SK-N-SH (cell line): ENCODE results near the gene RNF150. TPM values are rescaled to one million over a fixed set of nuclear protein-coding genes. Genes with fewer than 3 reads are reported as not detected.

Source experiments
- CTCF ChIA-PET: fragments of 300-600, 350-600 bp; formaldehyde crosslinking; extraction: SDS; loops from one replicate; lab custom pipeline; 2021; lab: Yijun Ruan, JAX
- POLR2A ChIA-PET: fragments of 350-600 bp; sonication (Branson Sonifier 250); formaldehyde crosslinking; extraction: SDS; loops from one replicate; lab custom pipeline; 2020; ENCODE audit warnings: antibody characterized with exemption, inconsistent platforms; lab: Yijun Ruan, JAX
- DNase-seq: peaks from one replicate; pipeline ENCODE4 v3.0.0; 2012
- H2AFZ ChIP-seq: fragments of 200-600 bp; sonication (generic); 2 replicates; pipeline ENCODE4 v1.8.1; 2016; ENCODE audit warnings: antibody characterized with exemption, mild to moderate bottlenecking, low read depth
- H3F3A ChIP-seq: fragments of 200-600 bp; sonication (generic); replicated peaks from 2 replicates; pipeline ENCODE3; 2016; ENCODE audit warnings: antibody characterized with exemption, mild to moderate bottlenecking; ENCODE audit not compliant: insufficient read depth
- H3K27ac ChIP-seq, 2 experiments: fragments of 200-500 bp in 1 of 2; fragments of 200-600 bp in 1 of 2; sonication (Bioruptor generic) in 1 of 2; sonication (generic), shearing (Covaris generic) in 1 of 2; 2 replicates each; pipeline versions ENCODE4 v1.5.1 to v1.6.1; 2014 to 2016; ENCODE audit warnings: low read depth in 2 of 2, inconsistent platforms in 1 of 2, low read length in 1 of 2, mild to moderate bottlenecking in 1 of 2, mixed read lengths in 1 of 2
- H3K27me3 ChIP-seq: fragments of 200-600 bp; sonication (generic), shearing (Covaris generic); 2 replicates; pipeline ENCODE4 v1.6.1; 2016; ENCODE audit warnings: mixed run types; ENCODE audit not compliant: insufficient read depth
- H3K36me3 ChIP-seq, 2 experiments: fragments of 200-500 bp in 1 of 2; fragments of 200-600 bp in 1 of 2; sonication (Bioruptor generic) in 1 of 2; sonication (generic) in 1 of 2; replicated peaks in 1 of 2; 2 replicates each; pipeline versions ENCODE3 to v1.5.1; 2014 to 2016; ENCODE audit warnings: low read length in 1 of 2, mild to moderate bottlenecking in 1 of 2; ENCODE audit not compliant: insufficient read depth in 2 of 2, control insufficient read depth in 1 of 2
- H3K4me1 ChIP-seq, 2 experiments: fragments of 200-500 bp in 1 of 2; fragments of 200-600 bp in 1 of 2; sonication (Bioruptor generic) in 1 of 2; sonication (generic), shearing (Covaris generic) in 1 of 2; 2 replicates each; pipeline versions ENCODE4 v1.5.1 to v1.6.1; 2014 to 2016; ENCODE audit warnings: low read depth in 1 of 2, low read length in 1 of 2, mixed run types in 1 of 2; ENCODE audit not compliant: insufficient read depth in 2 of 2, control insufficient read depth in 1 of 2
- H3K4me2 ChIP-seq: fragments of 200-600 bp; sonication (generic), shearing (Covaris generic); 2 replicates; pipeline ENCODE4 v1.6.1; 2017; ENCODE audit warnings: mixed run types
- H3K4me3 ChIP-seq, 2 experiments: fragments of 200-500 bp in 1 of 2; fragments of 200-600 bp in 1 of 2; sonication (Bioruptor generic) in 1 of 2; sonication (generic), shearing (Covaris generic) in 1 of 2; 2 replicates each; pipeline versions ENCODE4 v1.5.1 to v1.8.1; 2014 to 2016; ENCODE audit warnings: low read depth in 2 of 2, inconsistent platforms in 1 of 2, low read length in 1 of 2, mild to moderate bottlenecking in 1 of 2, mixed read lengths in 1 of 2, moderate library complexity in 1 of 2
- H3K79me2 ChIP-seq: fragments of 200-600 bp; sonication (generic); 2 replicates; pipeline ENCODE4 v1.8.1; 2017; ENCODE audit warnings: mild to moderate bottlenecking; ENCODE audit not compliant: insufficient read depth
- H3K9ac ChIP-seq: fragments of 200-600 bp; sonication (generic); 2 replicates; pipeline ENCODE4 v1.6.1; 2017; ENCODE audit warnings: mixed run types
- H3K9me2 ChIP-seq: fragments of 200-600 bp; sonication (generic); 2 replicates; pipeline ENCODE4 v1.6.1; 2017; ENCODE audit warnings: mixed run types
- H3K9me3 ChIP-seq: fragments of 200-600 bp; sonication (generic); 2 replicates; pipeline ENCODE4 v1.6.1; 2017; ENCODE audit warnings: mixed run types, mild to moderate bottlenecking, moderate library complexity
- H4K20me1 ChIP-seq: fragments of 200-600 bp; sonication (generic); 2 replicates; pipeline ENCODE4 v1.6.1; 2017; ENCODE audit warnings: mild to moderate bottlenecking, mixed run types; ENCODE audit not compliant: insufficient read depth
- ELF1 ChIP-seq: IDR thresholded peaks from 2 replicates; pipeline ENCODE4 v1.4.0; 2012
- EP300 ChIP-seq, 2 experiments: IDR thresholded peaks; 2 replicates each; pipeline versions ENCODE4 v1.4.0 to v1.6.1; 2012; ENCODE audit warnings: borderline replicate concordance in 1 of 2, low read depth in 1 of 2, low read length in 1 of 2
- GABPA ChIP-seq: IDR thresholded peaks from 2 replicates; pipeline ENCODE4 v1.4.0; 2012; ENCODE audit warnings: low read depth, mild to moderate bottlenecking
- JUND ChIP-seq: IDR thresholded peaks from 2 replicates; pipeline ENCODE4 v1.4.0; 2012
- MEF2A ChIP-seq: IDR thresholded peaks from 2 replicates; pipeline ENCODE4 v1.4.0; 2012; ENCODE audit warnings: low read depth, borderline replicate concordance
- MXI1 ChIP-seq: IDR thresholded peaks from 2 replicates; pipeline ENCODE4 v1.6.1; 2012; ENCODE audit warnings: mild to moderate bottlenecking, low read depth, low read length, improper control_type of control experiment
- NFIC ChIP-seq: IDR thresholded peaks from 2 replicates; pipeline ENCODE4 v1.4.0; 2012; ENCODE audit warnings: borderline replicate concordance
- NRF1 ChIP-seq: IDR thresholded peaks from 2 replicates; pipeline ENCODE4 v1.6.1; 2012; ENCODE audit warnings: low read depth, mild to moderate bottlenecking, low read length
- POLR2AphosphoS5 ChIP-seq: IDR thresholded peaks from 2 replicates; pipeline ENCODE4 v1.6.1; 2012; ENCODE audit warnings: low read depth, low read length
- RAD21 ChIP-seq: IDR thresholded peaks from 2 replicates; pipeline ENCODE4 v1.6.1; 2012; ENCODE audit warnings: mild to moderate bottlenecking, low read length
- RCOR1 ChIP-seq: fragments of 150-350 bp; IDR thresholded peaks from 2 replicates; pipeline ENCODE4 v1.6.1; 2017; ENCODE audit warnings: antibody characterized with exemption, low read length
- SIN3A ChIP-seq: IDR thresholded peaks from 2 replicates; pipeline ENCODE4 v1.6.1; 2012; ENCODE audit warnings: low read depth, mild to moderate bottlenecking, low read length, moderate library complexity, borderline replicate concordance
- SMC3 ChIP-seq: IDR thresholded peaks from 2 replicates; pipeline ENCODE4 v1.6.1; 2012; ENCODE audit warnings: low read depth, low read length, improper control_type of control experiment
- TAF1 ChIP-seq: IDR thresholded peaks from 2 replicates; pipeline ENCODE4 v1.6.1; 2012; ENCODE audit warnings: low read depth, mild to moderate bottlenecking, low read length, moderate library complexity, borderline replicate concordance
- YY1 ChIP-seq: IDR thresholded peaks from 2 replicates; pipeline ENCODE4 v1.4.0; 2012; ENCODE audit warnings: low read depth, mild to moderate bottlenecking
- WGBS: methylation state at CpG from one replicate; pipeline ENCODE4 v1.1.6; 2017; ENCODE audit warnings: low lambda C conversion rate; 5-methylcytosine and 5-hydroxymethylcytosine counted together
- polyA plus RNA-seq, 3 experiments: library from polyadenylated mRNA; depleted of rRNA; stranded (reverse); fragments of >200 nt; gene quantifications; 2 replicates each; pipeline ENCODE4 v1.2.3, GENCODE V29; 2012
- TF ChIP-seq, protein P1 (sequence below): IDR thresholded peaks from 2 replicates; pipeline ENCODE4 v1.4.0; 2012; ENCODE audit warnings: low read depth, borderline replicate concordance
- TF ChIP-seq, protein P2 (sequence below): fragments of 150-350 bp; IDR thresholded peaks from 2 replicates; pipeline ENCODE4 v1.6.1; 2017; ENCODE audit warnings: antibody characterized with exemption, low read length, low read depth, borderline replicate concordance
- TF ChIP-seq, protein P3 (sequence below): fragments of 200-600 bp; sonication (generic); IDR thresholded peaks from 2 replicates; pipeline ENCODE4 v1.6.1; 2017; ENCODE audit warnings: antibody characterized with exemption, mild to moderate bottlenecking, moderate library complexity
- TF ChIP-seq, protein P4 (sequence below): IDR thresholded peaks from 2 replicates; pipeline ENCODE4 v1.4.0; 2012; ENCODE audit warnings: low read depth
- TF ChIP-seq, protein P5 (sequence below): fragments of 150-350 bp; IDR thresholded peaks from 2 replicates; pipeline ENCODE4 v1.6.1; 2016; ENCODE audit warnings: mild to moderate bottlenecking, low read depth, low read length
- TF ChIP-seq, protein P6 (sequence below): IDR thresholded peaks from 2 replicates; pipeline ENCODE4 v1.4.0; 2012; ENCODE audit warnings: low read depth, borderline replicate concordance

The RNF150 gene
- polyA plus RNA-seq, 1 of the 3 experiments (the other 2 are of a cell fraction) = 5.8 TPM

DNA sequence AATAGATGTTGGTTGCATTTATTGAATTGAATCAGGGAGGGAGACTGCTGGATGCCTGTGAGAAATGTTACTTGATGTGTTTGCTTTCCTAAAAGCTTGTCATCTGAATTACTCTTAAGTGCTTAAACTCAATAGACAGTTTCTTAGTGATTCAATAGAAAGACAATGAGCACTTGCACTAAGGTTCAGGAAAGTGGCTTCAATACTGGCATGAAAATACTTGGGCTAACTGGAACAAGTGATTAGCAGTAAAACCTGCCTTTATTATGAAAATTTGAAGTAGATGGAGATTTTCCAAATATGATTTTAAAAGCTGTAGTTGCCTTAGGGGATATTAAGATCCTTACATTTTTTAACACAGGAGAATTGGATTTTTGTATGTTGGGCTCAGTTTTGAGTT is 123.3 kb downstream of the RNF150 start:
- no peak overlapping the region for H3K4me2 ChIP-seq
- H3K79me2 ChIP-seq = peaks cover 24% of the 10 kb centered on the region; the same call in 1 of the 2 replicates
- POLR2A ChIA-PET = no interaction called here
- no peak overlapping the region for H2AFZ ChIP-seq
- H3K9me3 ChIP-seq = no peaks in the 10 kb centered on the region
- no peaks in the 10 kb centered on the region for H3K9me2 ChIP-seq
- H4K20me1 ChIP-seq = no peaks in the 10 kb centered on the region
- no peak overlapping the region for H3K9ac ChIP-seq
- H3K27ac ChIP-seq = no peak overlapping the region; a peak in 1 of 4 replicates
- no peak for DNase-seq
- H3K36me3 ChIP-seq = peaks cover 0 to 30% of the 10 kb centered on the region in 2 experiments
- H3F3A ChIP-seq = no peaks in the 10 kb centered on the region
- H3K4me1 ChIP-seq = peaks cover 0 to 10% of the 10 kb centered on the region in 2 experiments; a peak in 2 of 4 replicates
- TF ChIP-seq POLR2AphosphoS5 (no peak), MXI1 (no peak), TAF1 (no peak), SIN3A (no peak), GABPA (no peak), NFIC (no peak)
- CTCF ChIA-PET = no interaction called here
- no peak overlapping the region for H3K4me3 ChIP-seq
- no peaks in the 10 kb centered on the region for H3K27me3 ChIP-seq

DNA sequence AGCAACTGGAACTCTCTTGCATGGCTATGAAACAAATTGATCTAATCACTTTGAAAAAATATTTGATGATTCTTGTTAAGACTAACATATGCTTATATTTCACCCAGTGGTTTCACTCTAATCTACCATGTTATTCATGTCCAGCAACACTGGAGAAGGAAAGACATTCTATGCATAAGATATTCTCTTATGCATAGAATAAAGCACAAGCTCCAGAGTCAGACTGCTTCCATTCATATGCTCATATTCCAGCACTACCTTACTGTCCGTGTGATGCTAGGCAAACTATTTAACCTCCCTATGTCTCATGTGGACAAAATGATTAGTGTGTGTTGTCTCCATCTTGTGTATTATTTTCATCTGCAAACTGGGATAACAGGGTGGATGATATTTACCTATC is 124.1 kb downstream of the RNF150 start:
- no peak overlapping the region for H3K9ac ChIP-seq
- no peaks in the 10 kb centered on the region for H3K27me3 ChIP-seq
- H3K4me1 ChIP-seq = peaks cover 0 to 7% of the 10 kb centered on the region in 2 experiments; a peak in 2 of 4 replicates
- POLR2A ChIA-PET = no interaction called here
- no peaks in the 10 kb centered on the region for H3K9me2 ChIP-seq
- H3K4me2 ChIP-seq = no peak overlapping the region
- peaks cover 0 to 30% of the 10 kb centered on the region in 2 experiments for H3K36me3 ChIP-seq
- no peak overlapping the region for H3K27ac ChIP-seq
- H3K79me2 ChIP-seq = peaks cover 32% of the 10 kb centered on the region; the same call in 1 of the 2 replicates
- no peaks in the 10 kb centered on the region for H3F3A ChIP-seq
- 94% methylated on average over 1 of the region's 1 CpG for WGBS
- H4K20me1 ChIP-seq = no peaks in the 10 kb centered on the region
- TF ChIP-seq EP300 (IDR thresholded peaks at IDR 0.05; ENCODE audit: borderline replicate concordance in 1 of 2, low read depth in 1 of 2, low read length in 1 of 2) = no peak
- TF ChIP-seq, protein P1, sequence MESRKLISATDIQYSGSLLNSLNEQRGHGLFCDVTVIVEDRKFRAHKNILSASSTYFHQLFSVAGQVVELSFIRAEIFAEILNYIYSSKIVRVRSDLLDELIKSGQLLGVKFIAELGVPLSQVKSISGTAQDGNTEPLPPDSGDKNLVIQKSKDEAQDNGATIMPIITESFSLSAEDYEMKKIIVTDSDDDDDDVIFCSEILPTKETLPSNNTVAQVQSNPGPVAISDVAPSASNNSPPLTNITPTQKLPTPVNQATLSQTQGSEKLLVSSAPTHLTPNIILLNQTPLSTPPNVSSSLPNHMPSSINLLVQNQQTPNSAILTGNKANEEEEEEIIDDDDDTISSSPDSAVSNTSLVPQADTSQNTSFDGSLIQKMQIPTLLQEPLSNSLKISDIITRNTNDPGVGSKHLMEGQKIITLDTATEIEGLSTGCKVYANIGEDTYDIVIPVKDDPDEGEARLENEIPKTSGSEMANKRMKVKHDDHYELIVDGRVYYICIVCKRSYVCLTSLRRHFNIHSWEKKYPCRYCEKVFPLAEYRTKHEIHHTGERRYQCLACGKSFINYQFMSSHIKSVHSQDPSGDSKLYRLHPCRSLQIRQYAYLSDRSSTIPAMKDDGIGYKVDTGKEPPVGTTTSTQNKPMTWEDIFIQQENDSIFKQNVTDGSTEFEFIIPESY = no peak
- no peak for TF ChIP-seq JUND
- TF ChIP-seq NFIC = no peak
- no peak for TF ChIP-seq SIN3A
- TF ChIP-seq MEF2A = no peak
- TF ChIP-seq, protein P2, sequence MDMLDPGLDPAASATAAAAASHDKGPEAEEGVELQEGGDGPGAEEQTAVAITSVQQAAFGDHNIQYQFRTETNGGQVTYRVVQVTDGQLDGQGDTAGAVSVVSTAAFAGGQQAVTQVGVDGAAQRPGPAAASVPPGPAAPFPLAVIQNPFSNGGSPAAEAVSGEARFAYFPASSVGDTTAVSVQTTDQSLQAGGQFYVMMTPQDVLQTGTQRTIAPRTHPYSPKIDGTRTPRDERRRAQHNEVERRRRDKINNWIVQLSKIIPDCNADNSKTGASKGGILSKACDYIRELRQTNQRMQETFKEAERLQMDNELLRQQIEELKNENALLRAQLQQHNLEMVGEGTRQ = no peak
- TF ChIP-seq, protein P3, sequence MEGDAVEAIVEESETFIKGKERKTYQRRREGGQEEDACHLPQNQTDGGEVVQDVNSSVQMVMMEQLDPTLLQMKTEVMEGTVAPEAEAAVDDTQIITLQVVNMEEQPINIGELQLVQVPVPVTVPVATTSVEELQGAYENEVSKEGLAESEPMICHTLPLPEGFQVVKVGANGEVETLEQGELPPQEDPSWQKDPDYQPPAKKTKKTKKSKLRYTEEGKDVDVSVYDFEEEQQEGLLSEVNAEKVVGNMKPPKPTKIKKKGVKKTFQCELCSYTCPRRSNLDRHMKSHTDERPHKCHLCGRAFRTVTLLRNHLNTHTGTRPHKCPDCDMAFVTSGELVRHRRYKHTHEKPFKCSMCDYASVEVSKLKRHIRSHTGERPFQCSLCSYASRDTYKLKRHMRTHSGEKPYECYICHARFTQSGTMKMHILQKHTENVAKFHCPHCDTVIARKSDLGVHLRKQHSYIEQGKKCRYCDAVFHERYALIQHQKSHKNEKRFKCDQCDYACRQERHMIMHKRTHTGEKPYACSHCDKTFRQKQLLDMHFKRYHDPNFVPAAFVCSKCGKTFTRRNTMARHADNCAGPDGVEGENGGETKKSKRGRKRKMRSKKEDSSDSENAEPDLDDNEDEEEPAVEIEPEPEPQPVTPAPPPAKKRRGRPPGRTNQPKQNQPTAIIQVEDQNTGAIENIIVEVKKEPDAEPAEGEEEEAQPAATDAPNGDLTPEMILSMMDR = no peak
- TF ChIP-seq ELF1 = no peak
- TF ChIP-seq, protein P4, sequence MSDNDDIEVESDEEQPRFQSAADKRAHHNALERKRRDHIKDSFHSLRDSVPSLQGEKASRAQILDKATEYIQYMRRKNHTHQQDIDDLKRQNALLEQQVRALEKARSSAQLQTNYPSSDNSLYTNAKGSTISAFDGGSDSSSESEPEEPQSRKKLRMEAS = no peak
- TF ChIP-seq, protein P5, sequence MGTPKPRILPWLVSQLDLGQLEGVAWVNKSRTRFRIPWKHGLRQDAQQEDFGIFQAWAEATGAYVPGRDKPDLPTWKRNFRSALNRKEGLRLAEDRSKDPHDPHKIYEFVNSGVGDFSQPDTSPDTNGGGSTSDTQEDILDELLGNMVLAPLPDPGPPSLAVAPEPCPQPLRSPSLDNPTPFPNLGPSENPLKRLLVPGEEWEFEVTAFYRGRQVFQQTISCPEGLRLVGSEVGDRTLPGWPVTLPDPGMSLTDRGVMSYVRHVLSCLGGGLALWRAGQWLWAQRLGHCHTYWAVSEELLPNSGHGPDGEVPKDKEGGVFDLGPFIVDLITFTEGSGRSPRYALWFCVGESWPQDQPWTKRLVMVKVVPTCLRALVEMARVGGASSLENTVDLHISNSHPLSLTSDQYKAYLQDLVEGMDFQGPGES = no peak
- TF ChIP-seq YY1 = no peak
- TF ChIP-seq RCOR1 = no peak
- TF ChIP-seq TAF1 = no peak
- no peak for TF ChIP-seq SMC3
- no peak for TF ChIP-seq GABPA
- TF ChIP-seq, protein P6, sequence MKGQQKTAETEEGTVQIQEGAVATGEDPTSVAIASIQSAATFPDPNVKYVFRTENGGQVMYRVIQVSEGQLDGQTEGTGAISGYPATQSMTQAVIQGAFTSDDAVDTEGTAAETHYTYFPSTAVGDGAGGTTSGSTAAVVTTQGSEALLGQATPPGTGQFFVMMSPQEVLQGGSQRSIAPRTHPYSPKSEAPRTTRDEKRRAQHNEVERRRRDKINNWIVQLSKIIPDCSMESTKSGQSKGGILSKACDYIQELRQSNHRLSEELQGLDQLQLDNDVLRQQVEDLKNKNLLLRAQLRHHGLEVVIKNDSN = no peak
- no peak for TF ChIP-seq RAD21
- TF ChIP-seq NRF1 = no peak
- CTCF ChIA-PET = no interaction called here
- DNase-seq = no peak
- no peak overlapping the region for H2AFZ ChIP-seq
- H3K9me3 ChIP-seq = no peaks in the 10 kb centered on the region
- no peak overlapping the region for H3K4me3 ChIP-seq
